HepG2 (cell line): ENCODE measurements around the gene RAB6A. TPM values are rescaled to one million over a fixed set of nuclear protein-coding genes. Genes with fewer than 3 reads are reported as not detected.

Experiments
- ATAC-seq: fragments of 200-7000 bp; cut with Tn5 transposase; 3 replicates; pipeline ENCODE4 v1.9.1; 2020; ENCODE audit warnings: mild to moderate bottlenecking, moderate library complexity
- Bru-seq: library from RNA; stranded (reverse); fragments of 400-500 nt; gene quantifications from one replicate; lab custom pipeline; 2021; lab: Mats Ljungman, UMichigan
- BruChase-seq, 2 experiments: library from RNA; stranded (reverse); fragments of 400-500 nt; gene quantifications; one replicate each; lab custom pipeline; 2021; lab: Mats Ljungman, UMichigan
- BruUV-seq: library from RNA; stranded (reverse); fragments of 400-500 nt; replicated peaks from 2 replicates; lab custom pipeline; 2021; lab: Mats Ljungman, UMichigan
- CTCF ChIA-PET: fragments of 300-600 bp; formaldehyde crosslinking; extraction: SDS; loops from one replicate; lab custom pipeline; 2021; ENCODE audit warnings: low total read pairs, inconsistent platforms, low intra/inter-chr PET ratio; lab: Yijun Ruan, JAX
- POLR2A ChIA-PET: fragments of 350-600 bp; sonication (Branson Sonifier 250); formaldehyde crosslinking; loops from one replicate; lab custom pipeline; 2020; ENCODE audit warnings: antibody characterized with exemption, inconsistent platforms; lab: Yijun Ruan, JAX
- DNase-seq: peaks from one replicate; pipeline ENCODE4 v3.0.0-alpha.2; 2015; ENCODE audit warnings: low spot score
- FAIRE-seq: peaks from 3 replicates; lab custom pipeline; 2011; peaks lifted over from hg19 to GRCh38; lab: Jason Lieb, UNC
- H2AFZ ChIP-seq: one replicate; pipeline ENCODE4 v1.6.1; 2011; ENCODE audit warnings: low read length, inconsistent platforms
- H3K27ac ChIP-seq: fragments of 300-600 bp; 3 replicates; pipeline ENCODE4 v1.8.0; 2011; ENCODE audit warnings: mixed run types, mild to moderate bottlenecking, mixed read lengths, low read length, inconsistent platforms; ENCODE audit not compliant: insufficient read depth; ENCODE audit errors: extremely low read length
- H3K27me3 ChIP-seq, 2 experiments: fragments of 200-600 bp in 1 of 2; 2 replicates in 1 of 2; 3 replicates in 1 of 2; pipeline versions ENCODE4 v1.6.0 to v1.8.0; 2011; ENCODE audit warnings: low read length in 2 of 2, mild to moderate bottlenecking in 2 of 2, moderate library complexity in 2 of 2, inconsistent platforms in 1 of 2; ENCODE audit not compliant: insufficient read depth in 2 of 2, control insufficient read depth in 1 of 2
- H3K36me3 ChIP-seq, 2 experiments: fragments of 200-600 bp in 1 of 2; replicated peaks in 1 of 2; 2 replicates in 1 of 2; 3 replicates in 1 of 2; pipeline versions ENCODE4 v1.5.1 to v1.8.0; 2011; ENCODE audit warnings: low read length in 2 of 2, inconsistent platforms in 1 of 2; ENCODE audit not compliant: insufficient read depth in 2 of 2, control insufficient read depth in 1 of 2
- H3K4me1 ChIP-seq: 2 replicates; pipeline ENCODE4 v1.5.1; 2012; ENCODE audit warnings: low read length, inconsistent platforms; ENCODE audit not compliant: insufficient read depth
- H3K4me2 ChIP-seq: 2 replicates; pipeline ENCODE4 v1.6.0; 2011; ENCODE audit warnings: low read depth, low read length, inconsistent platforms
- H3K4me3 ChIP-seq, 3 experiments: fragments of 200-600 bp in 1 of 3; sonication (generic), shearing (Covaris generic) in 1 of 3; replicated peaks in 1 of 3; 2 replicates each; pipeline ENCODE4 v1.5.1; 2011 to 2016; ENCODE audit warnings: low read length in 3 of 3, inconsistent platforms in 2 of 3, low read depth in 2 of 3, mild to moderate bottlenecking in 2 of 3, control low read depth in 1 of 3, mixed read lengths in 1 of 3; ENCODE audit not compliant: insufficient read depth in 1 of 3
- H3K79me2 ChIP-seq: one replicate; pipeline ENCODE4 v1.6.1; 2011; ENCODE audit warnings: low read length, inconsistent platforms; ENCODE audit not compliant: insufficient read depth
- H3K9ac ChIP-seq: 2 replicates; pipeline ENCODE4 v1.6.0; 2011; ENCODE audit warnings: mild to moderate bottlenecking, low read depth, low read length, inconsistent platforms; ENCODE audit not compliant: insufficient read depth
- H3K9me3 ChIP-seq: 2 replicates; pipeline ENCODE4 v1.5.1; 2012; ENCODE audit warnings: mild to moderate bottlenecking, low read length
- H4K20me1 ChIP-seq: 2 replicates; pipeline ENCODE4 v1.6.0; 2011; ENCODE audit warnings: inconsistent platforms, mild to moderate bottlenecking, low read length, moderate library complexity; ENCODE audit not compliant: insufficient read depth
- ATRX ChIP-seq: sonication (generic); formaldehyde crosslinking; IDR thresholded peaks from 2 replicates; pipeline ENCODE4 v1.4.0; 2020; ENCODE audit warnings: missing genetic modification reagents, borderline replicate concordance
- FOXJ3 ChIP-seq: sonication (generic); formaldehyde crosslinking; IDR thresholded peaks from 2 replicates; pipeline ENCODE4 v1.4.0; 2020; ENCODE audit warnings: missing genetic modification reagents, mild to moderate bottlenecking, borderline replicate concordance
- MTERF4 ChIP-seq: sonication (generic); formaldehyde crosslinking; IDR thresholded peaks from 2 replicates; pipeline ENCODE4 v1.8.0; 2023; ENCODE audit warnings: mild to moderate bottlenecking, missing genetic modification reagents
- NKX3-1 ChIP-seq: sonication (generic); formaldehyde crosslinking; IDR thresholded peaks from 2 replicates; pipeline ENCODE4 v1.5.0; 2020; ENCODE audit warnings: missing genetic modification reagents
- NONO ChIP-seq, 2 experiments: fragments of 450-650 bp in 1 of 2; sonication (generic) in 1 of 2; formaldehyde crosslinking in 1 of 2; IDR thresholded peaks in 1 of 2; conservative IDR thresholded peaks in 1 of 2; 2 replicates each; pipeline versions ENCODE4 v1.6.1 to v1.8.0; 2017 to 2022; ENCODE audit warnings: mild to moderate bottlenecking in 1 of 2, missing genetic modification reagents in 1 of 2, moderate library complexity in 1 of 2
- NR2F1 ChIP-seq, 2 experiments: fragments of 450-650 bp in 1 of 2; formaldehyde crosslinking in 1 of 2; IDR thresholded peaks; 2 replicates each; pipeline versions ENCODE4 v1.5.0 to v1.6.1; 2016 to 2020; ENCODE audit warnings: mild to moderate bottlenecking in 1 of 2, missing compliant biosample characterization in 1 of 2, missing genetic modification reagents in 1 of 2, moderate library complexity in 1 of 2
- PHF5A ChIP-seq: IDR thresholded peaks from one replicate; pipeline ENCODE4 v1.6.1; 2018; ENCODE audit warnings: low read depth, missing genetic modification reagents; ENCODE audit not compliant: unreplicated experiment
- RFX5 ChIP-seq: IDR thresholded peaks from 2 replicates; pipeline ENCODE4 v1.6.1; 2011; ENCODE audit warnings: low read depth, low read length, improper control_type of control experiment
- SIN3B ChIP-seq: fragments of 150-350 bp; IDR thresholded peaks from 2 replicates; pipeline ENCODE4 v1.6.1; 2014; ENCODE audit warnings: low read length
- ZBTB21 ChIP-seq: sonication (generic); formaldehyde crosslinking; IDR thresholded peaks from 2 replicates; pipeline ENCODE4 v1.4.0; 2020; ENCODE audit warnings: missing genetic modification reagents
- ZFP41 ChIP-seq: sonication (generic); formaldehyde crosslinking; IDR thresholded peaks from 2 replicates; pipeline ENCODE4 v1.4.0; 2020; ENCODE audit warnings: mild to moderate bottlenecking, missing genetic modification reagents, borderline replicate concordance
- ZNF530 ChIP-seq: sonication (generic); formaldehyde crosslinking; IDR thresholded peaks from 2 replicates; pipeline ENCODE4 v1.5.0; 2020; ENCODE audit warnings: low read depth, mild to moderate bottlenecking, missing genetic modification reagents
- ZNF615 ChIP-seq: sonication (generic); formaldehyde crosslinking; IDR thresholded peaks from 2 replicates; pipeline ENCODE4 v1.5.0; 2020; ENCODE audit warnings: mild to moderate bottlenecking, missing genetic modification reagents, borderline replicate concordance
- WGBS: methylation state at CpG from one replicate; pipeline ENCODE4 v1.1.6; 2017; ENCODE audit warnings: low lambda C conversion rate; 5-methylcytosine and 5-hydroxymethylcytosine counted together
- in situ Hi-C: cut with HindIII; loops from 2 replicates; pipeline ENCODE4 v1.10.0; 2017; ENCODE audit warnings: low pct_unique_long_range_greater_than_20kb; ENCODE audit not compliant: extremely low pct_ligation_motif_present
- intact Hi-C: fragments of 100-400 bp; cut with micrococcal nuclease; formaldehyde crosslinking; loops from one replicate; pipeline ENCODE4 v1.10.0; 2022; ENCODE audit not compliant: unreplicated experiment
- long read RNA-seq, 2 experiments: library from RNA in 1 of 2; library from polyadenylated mRNA in 1 of 2; stranded (forward) in 1 of 2; unstranded in 1 of 2; transcript quantifications; one replicate each; pipeline ENCODE4 v2.0.0, GENCODE V29; 2019 to 2022
- polyA minus RNA-seq, 3 experiments: library from RNA; depleted of rRNA, polyadenylated mRNA; stranded (reverse); fragments of >200 nt; gene quantifications; 2 replicates each; pipeline ENCODE4 v1.2.3, GENCODE V29; 2011; ENCODE audit warnings: low replicate concordance in 1 of 3
- polyA plus RNA-seq, 8 experiments: library from polyadenylated mRNA; depleted of rRNA in 3 of 8; stranded (reverse) in 7 of 8; unstranded in 1 of 8; fragments of >200 nt; fragmentation: Illumina TruSeq in 4 of 8; extraction: Trizol in 4 of 8; gene quantifications; 2 replicates each; pipeline versions ENCODE4 v1.2.1 to v1.2.3, GENCODE V29; 2011 to 2016; ENCODE audit warnings: low read depth in 4 of 8, missing spikeins in 1 of 8, mixed read lengths in 1 of 8; ENCODE audit not compliant: insufficient read depth in 1 of 8
- total RNA-seq, 5 experiments: library from RNA; depleted of rRNA; stranded (reverse); fragments of >200 nt; fragmentation: Illumina TruSeq; extraction: Trizol; gene quantifications; 2 replicates each; pipeline ENCODE4 v1.2.3, GENCODE V29; 2016; ENCODE audit warnings: low read depth in 1 of 5
- TF ChIP-seq, protein P1 (sequence below): sonication (generic); formaldehyde crosslinking; IDR thresholded peaks from 2 replicates; pipeline ENCODE4 v1.8.0; 2022; ENCODE audit warnings: missing genetic modification reagents, mild to moderate bottlenecking, borderline replicate concordance

Gene RAB6A
- total RNA-seq (2016; rRNA removed; fragmentation: Illumina TruSeq; extraction: Trizol) (74.3 and 83.3 TPM in 2 replicates), polyA plus RNA-seq (2011; rRNA removed) (92.0 and 121 TPM in 2 replicates), polyA minus RNA-seq (2011; rRNA and poly(A)+ RNA removed; ENCODE audit: low replicate concordance) (87.8 and 136 TPM in 2 replicates), Bru-seq, nascent RNA (percentile 86 among the genes with signal in this experiment), BruChase-seq, experiment 1, labeled RNA remaining after a 6-hour chase (percentile 92 among the genes with signal in this experiment), BruChase-seq, experiment 2, labeled RNA remaining after a 2-hour chase (percentile 90 among the genes with signal in this experiment)
- 71.2 and 75.6 TPM in 2 replicates for total RNA-seq (2016; cell fraction: cytosol; rRNA removed; fragmentation: Illumina TruSeq; extraction: Trizol; ENCODE audit: low read depth)
- total RNA-seq (2016; cell fraction: insoluble cytoplasmic fraction; rRNA removed; fragmentation: Illumina TruSeq; extraction: Trizol) = 77.4 and 84.5 TPM in 2 replicates
- total RNA-seq (2016; cell fraction: membrane; rRNA removed; fragmentation: Illumina TruSeq; extraction: Trizol) = 47.3 and 51.3 TPM in 2 replicates
- total RNA-seq (2016; cell fraction: nucleus; rRNA removed; fragmentation: Illumina TruSeq; extraction: Trizol) = 40.6 and 45.8 TPM in 2 replicates
- polyA plus RNA-seq (2011; cell fraction: cytosol; rRNA removed) = 39.6 and 72.5 TPM in 2 replicates
- polyA plus RNA-seq (2011; cell fraction: nucleus; rRNA removed) = 38.0 and 39.7 TPM in 2 replicates
- 73.4 and 84.2 TPM in 2 replicates for polyA plus RNA-seq (2012)
- polyA plus RNA-seq (2016; cell fraction: cytosol; fragmentation: Illumina TruSeq; extraction: Trizol; ENCODE audit: low read depth) = 10.3 and 12.2 TPM in 2 replicates
- polyA plus RNA-seq (2016; cell fraction: insoluble cytoplasmic fraction; fragmentation: Illumina TruSeq; extraction: Trizol; ENCODE audit: low read depth) = 113 and 114 TPM in 2 replicates
- 31.5 and 35.2 TPM in 2 replicates for polyA plus RNA-seq (2016; cell fraction: membrane; fragmentation: Illumina TruSeq; extraction: Trizol; ENCODE audit: low read depth)
- polyA plus RNA-seq (2016; cell fraction: nucleus; fragmentation: Illumina TruSeq; extraction: Trizol; ENCODE audit: insufficient read depth, low read depth) = 65.7 and 66.6 TPM in 2 replicates
- 128 and 159 TPM in 2 replicates for polyA minus RNA-seq (2011; cell fraction: cytosol; rRNA and poly(A)+ RNA removed)
- 68.9 and 102 TPM in 2 replicates for polyA minus RNA-seq (2011; cell fraction: nucleus; rRNA and poly(A)+ RNA removed)
- long read RNA-seq, experiment 1, transcript RAB6A-202 (8 exons, 3,085 nt) = minor isoform, 15 of 68 reads
- long read RNA-seq, experiment 1, transcript RAB6A-201 (8 exons, 3,389 nt) = major isoform, 34 of 68 reads
- long read RNA-seq, experiment 1, partial matches to known transcripts = 2 of 68 reads
- long read RNA-seq, experiment 1, other reads (novel, unspliced or antisense) = 16 of 68 reads
- long read RNA-seq, experiment 2, transcript RAB6A-202 (8 exons, 3,085 nt) = minor isoform, 16 of 231 reads
- long read RNA-seq, experiment 2, transcript RAB6A-201 (8 exons, 3,389 nt) = major isoform, 23 of 231 reads
- long read RNA-seq, experiment 2, partial matches to known transcripts = 4 of 231 reads
- long read RNA-seq, experiment 2, other reads (novel, unspliced or antisense) = 188 of 231 reads

- in situ Hi-C loops = no loop called here
- Histone ChIP-seq H3K27me3 (no peaks in the 10 kb centered on the region; a peak in 1 of 5 replicates), H4K20me1 (peaks cover 27% of the 10 kb centered on the region), H3K4me3 (peak within 1 kb of the TSS; percentile 83 to 99 (median 97)), H2AFZ (no peak within 1 kb of the TSS), H3K27ac (peak within 1 kb of the TSS; percentile 80), H3K79me2 (peaks cover 46% of the 10 kb centered on the region), H3K4me1 (peaks cover 29% of the 10 kb centered on the region), H3K9me3 (no peaks in the 10 kb centered on the region), H3K36me3 (no peaks in the 10 kb centered on the region), H3K9ac (peak within 1 kb of the TSS; percentile 95), H3K4me2 (peak within 1 kb of the TSS; percentile 89)
- ChIA-PET POLR2A (interaction anchor here (0.6 to 8.3 kb wide), 15 partner anchors 8 to 208 kb away, joined by 3 to 194 read pairs (median 4); partner anchors contain the start of genes COA4, MRPL48 and PAAF1), CTCF (no interaction called here)
- intact Hi-C loops = loop anchor here (1.0 to 2.0 kb wide), 2 partner anchors 18 to 116 kb away; partner anchors contain the start of genes COA4 and PAAF1
- FAIRE-seq (peak; percentile 26), ATAC-seq (peak; percentile 92), DNase-seq (peak; percentile 98)
- 0% methylated on average over 16 of the region's 74 CpGs for WGBS
- no TSS peak for BruUV-seq
- TF ChIP-seq ZNF615 (CRISPR knock-in tag) = no peak
- no peak for TF ChIP-seq ATRX (CRISPR knock-in tag)
- TF ChIP-seq SIN3B = no peak
- peak; percentile 85; the same call in 1 of the 2 replicates for TF ChIP-seq MTERF4 (CRISPR knock-in tag)
- TF ChIP-seq FOXJ3 (CRISPR knock-in tag) = no peak
- TF ChIP-seq ZBTB21 = peak; percentile 87
- no peak for TF ChIP-seq NONO (IDR thresholded peaks at IDR 0.05)
- peak; percentile 90 for TF ChIP-seq NONO (CRISPR knock-in tag; conservative IDR thresholded peaks at IDR 0.05)
- TF ChIP-seq RFX5 = peak; percentile 68
- TF ChIP-seq NR2F1 (CRISPR knock-in tag; IDR thresholded peaks at IDR 0.05) = no peak
- no peak for TF ChIP-seq PHF5A (CRISPR knock-in tag)
- TF ChIP-seq, protein P1, sequence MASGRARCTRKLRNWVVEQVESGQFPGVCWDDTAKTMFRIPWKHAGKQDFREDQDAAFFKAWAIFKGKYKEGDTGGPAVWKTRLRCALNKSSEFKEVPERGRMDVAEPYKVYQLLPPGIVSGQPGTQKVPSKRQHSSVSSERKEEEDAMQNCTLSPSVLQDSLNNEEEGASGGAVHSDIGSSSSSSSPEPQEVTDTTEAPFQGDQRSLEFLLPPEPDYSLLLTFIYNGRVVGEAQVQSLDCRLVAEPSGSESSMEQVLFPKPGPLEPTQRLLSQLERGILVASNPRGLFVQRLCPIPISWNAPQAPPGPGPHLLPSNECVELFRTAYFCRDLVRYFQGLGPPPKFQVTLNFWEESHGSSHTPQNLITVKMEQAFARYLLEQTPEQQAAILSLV (CRISPR knock-in tag) = no peak
- TF ChIP-seq ZFP41 (CRISPR knock-in tag) = no peak
- TF ChIP-seq ZNF530 (CRISPR knock-in tag) = no peak
- no peak for TF ChIP-seq NKX3-1 (CRISPR knock-in tag)
These were observed at the start of gene RAB6A for GRCh38 chr11:73760679-73761402. RAB6A (minus strand) TSS chr11:73761074; CDS start chr11:73760635, 439 bp downstream.
